Measurements from ENCODE around the gene CHST12. TPM values are rescaled to one million over a fixed set of nuclear protein-coding genes. Genes with fewer than 3 reads are reported as not detected.
"Not testable (repeated sequence)": the region's sequence is repeated elsewhere in the genome, so short reads cannot be mapped to it uniquely, and the experiment has no call there.

CHST12 gene
- total RNA-seq, 1 experiment from 2014 or later, result 6.3 TPM

- DNase-seq (ENCODE audit: low read depth), result not testable (repeated sequence)
These were observed 25.3 kb upstream of the CHST12 start for GRCh38 chr7:2378125-2378524.

GRCh38 chr7:2379161-2379560 is 24.2 kb upstream of the CHST12 start:
- DNase-seq (ENCODE audit: low read depth), result no peak

GRCh38 chr7:2379821-2380450 is 23.5 kb upstream of the CHST12 start:
- no peak for DNase-seq (ENCODE audit: low read depth)

- DNase-seq (ENCODE audit: low read depth), result no peak
These were observed 22.9 kb upstream of the CHST12 start for GRCh38 chr7:2380461-2380860.

- no peak for DNase-seq (ENCODE audit: low read depth)
These were observed 22.2 kb upstream of the CHST12 start for GRCh38 chr7:2381227-2381626.

- DNase-seq (ENCODE audit: low read depth), result no peak
These were observed 21.4 kb upstream of the CHST12 start for GRCh38 chr7:2381881-2382509.

- DNase-seq (ENCODE audit: low read depth), result no peak
These were observed 19.7 kb upstream of the CHST12 start for GRCh38 chr7:2383543-2384274.

GRCh38 chr7:2384354-2385243 is 18.8 kb upstream of the CHST12 start:
- no peak for DNase-seq (ENCODE audit: low read depth)

GRCh38 chr7:2386122-2386521 is 17.3 kb upstream of the CHST12 start:
- peak; percentile 46 for DNase-seq (ENCODE audit: low read depth)

GRCh38 chr7:2386964-2387669 is 16.3 kb upstream of the CHST12 start:
- no peak for DNase-seq (ENCODE audit: low read depth)

GRCh38 chr7:2387897-2388636 is 15.3 kb upstream of the CHST12 start:
- DNase-seq (ENCODE audit: low read depth), result no peak

- DNase-seq (ENCODE audit: low read depth), result no peak
These were observed 14.8 kb upstream of the CHST12 start for GRCh38 chr7:2388637-2388954.

- not testable (repeated sequence) for DNase-seq (ENCODE audit: low read depth)
These were observed 13.2 kb upstream of the CHST12 start for GRCh38 chr7:2390020-2390816.

GRCh38 chr7:2393706-2394105 is 9.7 kb upstream of the CHST12 start:
- DNase-seq (ENCODE audit: low read depth), result no peak

- DNase-seq (ENCODE audit: low read depth), result no peak
These were observed 8.8 kb upstream of the CHST12 start for GRCh38 chr7:2394566-2395082.

GRCh38 chr7:2398506-2398905 is 4.9 kb upstream of the CHST12 start:
- DNase-seq (ENCODE audit: low read depth), result no peak

- DNase-seq (ENCODE audit: low read depth), result peak; percentile 94
These were observed 3.4 kb upstream of the CHST12 start for GRCh38 chr7:2399848-2400587.

GRCh38 chr7:2402687-2403013 is 761 bp upstream of the CHST12 start:
- DNase-seq (ENCODE audit: low read depth), result no peak
